Prostate gland (tissue), 2 donors: ENCODE data around the gene GSTO1.

Experiments used
- POLR2A ChIP-seq: fragments of 450-650 bp; IDR thresholded peaks from one replicate; pipeline ENCODE4 v1.6.1; 2016; ENCODE audit warnings: antibody characterized with exemption, mild to moderate bottlenecking
- POLR2AphosphoS5 ChIP-seq: sonication (generic); formaldehyde crosslinking; IDR thresholded peaks from one replicate; pipeline ENCODE4 v1.6.1; 2017; ENCODE audit warnings: antibody characterized with exemption
- TF ChIP-seq, protein P1 (sequence below), 4 experiments: fragments of 200-600 bp in 2 of 4; fragments of 450-650 bp in 2 of 4; sonication (generic) in 2 of 4; IDR thresholded peaks; 1 replicate in 3 of 4; 2 replicates in 1 of 4; pipeline ENCODE4 v1.5.1; 2016 to 2019; ENCODE audit warnings: antibody characterized with exemption in 4 of 4, mild to moderate bottlenecking in 2 of 4, moderate library complexity in 2 of 4

GRCh38 chr10:104230490-104230889 is 24.2 kb upstream of the GSTO1 start:
- TF ChIP-seq, protein P1, sequence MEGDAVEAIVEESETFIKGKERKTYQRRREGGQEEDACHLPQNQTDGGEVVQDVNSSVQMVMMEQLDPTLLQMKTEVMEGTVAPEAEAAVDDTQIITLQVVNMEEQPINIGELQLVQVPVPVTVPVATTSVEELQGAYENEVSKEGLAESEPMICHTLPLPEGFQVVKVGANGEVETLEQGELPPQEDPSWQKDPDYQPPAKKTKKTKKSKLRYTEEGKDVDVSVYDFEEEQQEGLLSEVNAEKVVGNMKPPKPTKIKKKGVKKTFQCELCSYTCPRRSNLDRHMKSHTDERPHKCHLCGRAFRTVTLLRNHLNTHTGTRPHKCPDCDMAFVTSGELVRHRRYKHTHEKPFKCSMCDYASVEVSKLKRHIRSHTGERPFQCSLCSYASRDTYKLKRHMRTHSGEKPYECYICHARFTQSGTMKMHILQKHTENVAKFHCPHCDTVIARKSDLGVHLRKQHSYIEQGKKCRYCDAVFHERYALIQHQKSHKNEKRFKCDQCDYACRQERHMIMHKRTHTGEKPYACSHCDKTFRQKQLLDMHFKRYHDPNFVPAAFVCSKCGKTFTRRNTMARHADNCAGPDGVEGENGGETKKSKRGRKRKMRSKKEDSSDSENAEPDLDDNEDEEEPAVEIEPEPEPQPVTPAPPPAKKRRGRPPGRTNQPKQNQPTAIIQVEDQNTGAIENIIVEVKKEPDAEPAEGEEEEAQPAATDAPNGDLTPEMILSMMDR (IDR thresholded peaks at IDR 0.05), result no peak
- TF ChIP-seq POLR2A (no peak), POLR2AphosphoS5 (no peak)
